Measurements from ENCODE around the gene TTC13. TPM values are rescaled to one million over a fixed set of nuclear protein-coding genes. Genes with fewer than 3 reads are reported as not detected.

The TTC13 gene
- total and polyA plus RNA-seq, 2 donors, result 18.7 to 32.9 TPM

DNA sequence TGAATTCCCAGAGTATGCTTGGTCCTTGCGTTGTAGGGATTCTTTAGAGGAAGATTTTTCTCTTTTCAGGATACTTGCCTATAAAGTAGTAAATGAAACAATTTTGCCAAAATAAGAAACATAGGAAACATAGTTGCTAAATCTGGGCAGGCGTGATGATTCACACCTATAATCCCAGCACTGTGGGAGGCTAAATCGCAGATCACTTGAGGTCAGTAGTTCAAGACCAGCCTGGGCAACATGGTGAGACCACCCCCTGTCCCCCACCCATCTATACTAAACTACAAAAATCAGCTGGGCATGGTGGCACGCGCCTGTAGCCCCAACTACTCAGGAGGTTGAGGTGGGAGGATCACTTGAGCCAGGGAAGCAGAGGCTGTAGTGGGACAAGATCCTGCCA is 5.2 kb upstream of the TTC13 start:
- Histone ChIP-seq H3K9me3 (ENCODE audit: control insufficient read depth in 2 of 2, insufficient read depth in 1 of 2, low read length in 1 of 2) (no peaks in the 10 kb centered on the region), H3K4me1 (ENCODE audit: control insufficient read depth in 2 of 2, insufficient read depth in 2 of 2, low read length in 2 of 2) (peaks cover 9 to 12% of the 10 kb centered on the region in 2 donors), H3K27ac (ENCODE audit: low read depth in 1 of 2, low read length in 1 of 2) (no peak overlapping the region), H3K27me3 (ENCODE audit: control insufficient read depth in 2 of 2, insufficient read depth in 1 of 2, low read length in 1 of 2) (no peaks in the 10 kb centered on the region), H3K36me3 (ENCODE audit: control insufficient read depth in 2 of 2, insufficient read depth in 2 of 2, low read length in 1 of 2) (peaks cover 0 to 23% of the 10 kb centered on the region in 2 donors), H3K4me3 (ENCODE audit: low read length in 2 of 2) (no peak overlapping the region)
- no peak for DNase-seq (ENCODE audit: low read depth in 6 of 9, low spot score in 9 of 9)
- WGBS, result 98% methylated on average over 5 of the region's 5 CpGs

DNA sequence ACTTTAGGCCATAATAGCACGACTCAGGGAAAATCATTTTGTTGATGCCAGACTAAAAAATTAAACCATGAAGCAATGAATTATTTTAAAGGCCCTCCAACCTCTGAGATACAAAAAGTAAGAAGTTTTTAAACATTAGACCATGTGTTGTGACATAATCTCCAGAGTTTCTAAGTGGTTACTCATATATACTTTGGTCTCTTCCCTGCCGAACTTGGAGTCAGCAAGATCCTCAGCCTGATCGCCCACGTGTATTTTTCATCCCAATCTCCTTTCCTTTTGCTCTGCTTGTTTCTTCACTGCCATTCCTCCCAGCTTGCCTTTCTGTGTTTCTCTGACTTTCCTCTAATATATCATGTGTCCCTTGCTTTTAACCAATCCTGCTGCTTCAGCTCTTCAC is 4.0 kb upstream of the TTC13 start:
- Histone ChIP-seq H3K4me3 (ENCODE audit: low read length in 2 of 2) (no peak overlapping the region), H3K27me3 (ENCODE audit: control insufficient read depth in 2 of 2, insufficient read depth in 1 of 2, low read length in 1 of 2) (no peaks in the 10 kb centered on the region), H3K4me1 (ENCODE audit: control insufficient read depth in 2 of 2, insufficient read depth in 2 of 2, low read length in 2 of 2) (peaks cover 11 to 15% of the 10 kb centered on the region in 2 donors), H3K9me3 (ENCODE audit: control insufficient read depth in 2 of 2, insufficient read depth in 1 of 2, low read length in 1 of 2) (no peaks in the 10 kb centered on the region), H3K36me3 (ENCODE audit: control insufficient read depth in 2 of 2, insufficient read depth in 2 of 2, low read length in 1 of 2) (peaks cover 0 to 23% of the 10 kb centered on the region in 2 donors), H3K27ac (ENCODE audit: low read depth in 1 of 2, low read length in 1 of 2) (no peak overlapping the region)
- DNase-seq (ENCODE audit: low read depth in 6 of 9, low spot score in 9 of 9), result no peak
- 97% methylated on average over 4 of the region's 4 CpGs for WGBS

DNA sequence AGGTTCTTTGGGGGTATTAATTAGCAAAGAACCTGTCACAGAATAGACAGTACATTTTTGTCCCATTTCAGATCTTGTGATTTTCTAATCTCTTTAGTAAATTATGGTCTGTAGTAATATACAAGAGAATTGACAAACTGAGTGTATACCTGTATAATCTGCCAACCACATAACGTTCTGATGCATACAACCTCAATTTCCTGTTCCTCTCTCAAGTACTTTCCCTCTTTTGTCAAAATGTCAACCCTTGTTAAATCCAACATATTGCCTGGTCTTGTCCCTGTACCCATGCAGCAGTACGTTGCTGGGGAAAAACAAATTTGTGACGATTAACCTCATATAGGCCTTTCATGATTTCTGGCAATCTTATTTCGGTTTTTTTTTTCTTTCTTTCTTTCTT is 1.3 kb upstream of the TTC13 start:
- H3K4me3 ChIP-seq (ENCODE audit: low read length in 2 of 2), result peak overlapping the region; percentile 88 to 94
- peaks cover 9 to 27% of the 10 kb centered on the region in 2 donors for H3K36me3 ChIP-seq (ENCODE audit: control insufficient read depth in 2 of 2, insufficient read depth in 2 of 2, low read length in 1 of 2)
- peak overlapping the region in 1 of 2 donors; percentile 82 for H3K27ac ChIP-seq (ENCODE audit: low read depth in 1 of 2, low read length in 1 of 2)
- 66% methylated on average over 4 of the region's 4 CpGs for WGBS
- no peaks in the 10 kb centered on the region for H3K9me3 ChIP-seq (ENCODE audit: control insufficient read depth in 2 of 2, insufficient read depth in 1 of 2, low read length in 1 of 2)
- peak in 4 of 9 donors; percentile 4 to 47 (median 22) for DNase-seq (ENCODE audit: low read depth in 6 of 9, low spot score in 9 of 9)
- H3K4me1 ChIP-seq (ENCODE audit: control insufficient read depth in 2 of 2, insufficient read depth in 2 of 2, low read length in 2 of 2), result peaks cover 26 to 36% of the 10 kb centered on the region in 2 donors
- no peaks in the 10 kb centered on the region for H3K27me3 ChIP-seq (ENCODE audit: control insufficient read depth in 2 of 2, insufficient read depth in 1 of 2, low read length in 1 of 2)

DNA sequence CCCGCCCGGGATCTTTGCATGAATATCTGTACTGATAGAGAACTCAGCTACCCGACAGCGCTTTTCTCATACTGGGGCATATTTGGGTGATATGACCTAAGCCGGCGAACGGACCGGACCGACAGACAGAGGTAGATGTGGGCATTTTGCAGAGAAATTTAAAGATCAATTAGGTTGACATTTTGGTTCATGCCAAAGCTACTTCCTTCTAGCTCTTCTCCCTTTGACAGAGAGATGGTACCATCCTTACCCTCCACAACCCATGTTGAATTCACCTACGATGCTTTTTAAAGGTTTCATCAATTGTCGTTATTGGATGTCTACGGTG is 692 bp upstream of the TTC13 start:
- Histone ChIP-seq H3K4me3 (ENCODE audit: low read length in 2 of 2) (peak overlapping the region; percentile 88 to 94), H3K27ac (ENCODE audit: low read depth in 1 of 2, low read length in 1 of 2) (peak overlapping the region; percentile 68 to 82), H3K4me1 (ENCODE audit: control insufficient read depth in 2 of 2, insufficient read depth in 2 of 2, low read length in 2 of 2) (peaks cover 26 to 36% of the 10 kb centered on the region in 2 donors), H3K27me3 (ENCODE audit: control insufficient read depth in 2 of 2, insufficient read depth in 1 of 2, low read length in 1 of 2) (no peaks in the 10 kb centered on the region), H3K36me3 (ENCODE audit: control insufficient read depth in 2 of 2, insufficient read depth in 2 of 2, low read length in 1 of 2) (peaks cover 9 to 27% of the 10 kb centered on the region in 2 donors), H3K9me3 (ENCODE audit: control insufficient read depth in 2 of 2, insufficient read depth in 1 of 2, low read length in 1 of 2) (no peaks in the 10 kb centered on the region)
- no peak for DNase-seq (ENCODE audit: low read depth in 6 of 9, low spot score in 9 of 9)
- WGBS, result 6% methylated on average over 12 of the region's 12 CpGs

DNA sequence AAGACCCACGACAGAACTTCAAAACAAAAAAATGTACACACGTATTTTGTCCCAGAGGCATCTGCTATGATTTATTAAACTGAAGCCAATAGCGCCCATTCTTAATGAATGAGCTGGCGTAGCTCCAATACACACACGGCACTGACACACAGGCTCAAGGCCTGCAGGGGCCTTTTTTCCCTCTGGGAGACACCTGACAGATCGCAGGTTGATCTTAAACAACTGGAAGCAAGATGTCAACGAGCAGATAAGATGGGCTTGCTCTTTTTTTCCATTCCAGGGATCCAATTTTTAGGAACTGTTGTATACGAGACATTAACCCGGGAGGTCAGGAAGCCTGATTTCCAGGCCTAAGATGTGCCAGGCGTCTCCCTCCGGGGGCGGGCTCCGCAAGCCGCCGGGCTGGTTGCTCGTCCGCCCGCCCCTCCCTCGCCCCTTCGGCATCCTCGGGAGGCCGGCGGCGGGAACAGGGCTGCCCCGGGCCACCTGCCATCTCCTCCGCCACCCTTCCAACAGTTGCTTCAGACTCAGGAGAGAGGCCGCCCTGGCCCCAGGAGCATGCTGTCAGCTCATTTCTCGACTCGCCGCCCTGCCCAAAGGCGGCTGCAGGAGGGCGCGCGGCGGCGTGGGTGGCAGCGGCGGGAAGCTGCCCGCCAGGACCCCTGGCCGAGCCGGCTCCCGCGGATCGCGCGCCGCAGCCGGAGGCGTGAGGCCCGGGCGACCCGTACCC is 735 bp downstream of the TTC13 start:
- peaks cover 33 to 42% of the 10 kb centered on the region in 2 donors for H3K4me1 ChIP-seq (ENCODE audit: control insufficient read depth in 2 of 2, insufficient read depth in 2 of 2, low read length in 2 of 2)
- peak in 4 of 9 donors; percentile 15 to 54 (median 20) for DNase-seq (ENCODE audit: low read depth in 6 of 9, low spot score in 9 of 9)
- peak overlapping the region; percentile 79 to 82 for H3K27ac ChIP-seq (ENCODE audit: low read depth in 1 of 2, low read length in 1 of 2)
- H3K9me3 ChIP-seq (ENCODE audit: control insufficient read depth in 2 of 2, insufficient read depth in 1 of 2, low read length in 1 of 2), result no peaks in the 10 kb centered on the region
- 2% methylated on average over 52 of the region's 52 CpGs for WGBS
- H3K27me3 ChIP-seq (ENCODE audit: control insufficient read depth in 2 of 2, insufficient read depth in 1 of 2, low read length in 1 of 2), result no peaks in the 10 kb centered on the region
- peak overlapping the region; percentile 88 to 94 for H3K4me3 ChIP-seq (ENCODE audit: low read length in 2 of 2)
- peaks cover 9 to 27% of the 10 kb centered on the region in 2 donors for H3K36me3 ChIP-seq (ENCODE audit: control insufficient read depth in 2 of 2, insufficient read depth in 2 of 2, low read length in 1 of 2)

DNA sequence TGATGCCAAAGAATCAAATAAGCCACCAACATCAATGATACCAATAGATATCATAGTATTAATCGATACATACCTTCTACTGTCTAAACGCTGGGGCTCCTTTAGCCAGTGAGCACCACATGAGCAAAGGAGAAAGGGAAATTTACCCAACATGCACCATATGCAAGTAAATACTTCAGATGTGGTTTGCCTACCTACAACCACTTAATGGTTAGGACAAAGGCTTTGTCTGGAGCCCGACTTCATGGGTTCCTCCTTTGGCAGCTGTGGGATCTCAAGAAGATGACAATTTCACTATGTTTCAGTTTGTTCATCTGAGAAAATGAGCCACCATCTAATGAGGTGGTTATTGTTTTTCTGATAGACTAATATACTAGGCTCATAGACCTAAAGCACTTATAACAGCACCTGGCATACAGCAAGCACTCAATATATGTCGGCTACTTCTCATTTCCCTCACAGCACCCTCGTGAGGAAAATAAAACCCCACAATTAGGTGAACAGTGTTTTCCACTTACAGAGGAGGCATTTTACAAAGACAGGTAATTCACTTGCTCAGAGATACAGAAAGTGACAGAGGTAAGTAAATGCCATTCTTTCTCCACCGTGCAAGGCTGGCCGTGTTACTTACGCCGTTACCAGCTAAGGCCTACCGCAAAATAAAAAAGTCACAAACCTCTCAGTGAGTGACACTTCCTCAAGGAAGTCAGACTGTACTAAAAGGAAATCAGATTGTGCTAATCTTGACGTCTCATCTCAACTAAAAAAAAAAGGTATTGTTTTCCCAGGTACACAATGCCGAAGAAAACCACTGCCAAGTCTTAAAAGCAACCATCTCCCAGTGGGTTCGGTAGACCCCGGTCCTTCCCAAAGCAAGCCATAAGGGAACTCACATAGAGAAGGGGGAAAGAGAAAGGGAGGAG is 1.6 kb downstream of the TTC13 start:
- Histone ChIP-seq H3K27ac (ENCODE audit: low read depth in 1 of 2, low read length in 1 of 2) (peak overlapping the region; percentile 74 to 79), H3K9me3 (ENCODE audit: control insufficient read depth in 2 of 2, insufficient read depth in 1 of 2, low read length in 1 of 2) (no peaks in the 10 kb centered on the region), H3K4me3 (ENCODE audit: low read length in 2 of 2) (peak overlapping the region; percentile 88 to 94), H3K27me3 (ENCODE audit: control insufficient read depth in 2 of 2, insufficient read depth in 1 of 2, low read length in 1 of 2) (no peaks in the 10 kb centered on the region), H3K36me3 (ENCODE audit: control insufficient read depth in 2 of 2, insufficient read depth in 2 of 2, low read length in 1 of 2) (peaks cover 9 to 20% of the 10 kb centered on the region in 2 donors), H3K4me1 (ENCODE audit: control insufficient read depth in 2 of 2, insufficient read depth in 2 of 2, low read length in 2 of 2) (peaks cover 38 to 49% of the 10 kb centered on the region in 2 donors)
- 17% methylated on average over 14 of the region's 14 CpGs for WGBS
- peak in 5 of 9 donors; percentile 25 to 70 (median 48) for DNase-seq (ENCODE audit: low read depth in 6 of 9, low spot score in 9 of 9)

DNA sequence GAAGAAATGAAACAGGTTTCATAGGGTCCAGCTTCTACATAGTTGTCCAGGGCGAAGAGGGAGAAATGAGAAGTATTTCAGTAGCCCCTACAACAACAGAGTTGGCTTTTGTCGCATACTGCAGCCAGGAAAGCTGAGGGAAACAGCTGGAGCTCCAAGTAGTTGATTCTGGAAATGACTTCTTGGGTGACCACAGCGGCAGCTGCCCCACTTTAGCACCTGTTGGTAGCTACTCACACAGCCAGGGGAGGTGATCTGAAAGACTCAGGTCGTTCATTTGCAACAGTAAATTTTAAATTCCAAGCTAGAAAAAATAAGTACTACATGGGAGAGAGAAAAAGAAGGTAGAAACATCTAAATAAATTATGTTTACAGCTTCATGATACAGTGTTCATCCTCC is 2.3 kb downstream of the TTC13 start:
- Histone ChIP-seq H3K9me3 (ENCODE audit: control insufficient read depth in 2 of 2, insufficient read depth in 1 of 2, low read length in 1 of 2) (no peaks in the 10 kb centered on the region), H3K4me3 (ENCODE audit: low read length in 2 of 2) (no peak overlapping the region), H3K36me3 (ENCODE audit: control insufficient read depth in 2 of 2, insufficient read depth in 2 of 2, low read length in 1 of 2) (peaks cover 9 to 13% of the 10 kb centered on the region in 2 donors), H3K27me3 (ENCODE audit: control insufficient read depth in 2 of 2, insufficient read depth in 1 of 2, low read length in 1 of 2) (no peaks in the 10 kb centered on the region), H3K4me1 (ENCODE audit: control insufficient read depth in 2 of 2, insufficient read depth in 2 of 2, low read length in 2 of 2) (peaks cover 41 to 52% of the 10 kb centered on the region in 2 donors), H3K27ac (ENCODE audit: low read depth in 1 of 2, low read length in 1 of 2) (no peak overlapping the region)
- DNase-seq (ENCODE audit: low read depth in 6 of 9, low spot score in 9 of 9), result peak in 1 of 9 donors; percentile 4
- WGBS, result 84% methylated on average over 4 of the region's 4 CpGs

DNA sequence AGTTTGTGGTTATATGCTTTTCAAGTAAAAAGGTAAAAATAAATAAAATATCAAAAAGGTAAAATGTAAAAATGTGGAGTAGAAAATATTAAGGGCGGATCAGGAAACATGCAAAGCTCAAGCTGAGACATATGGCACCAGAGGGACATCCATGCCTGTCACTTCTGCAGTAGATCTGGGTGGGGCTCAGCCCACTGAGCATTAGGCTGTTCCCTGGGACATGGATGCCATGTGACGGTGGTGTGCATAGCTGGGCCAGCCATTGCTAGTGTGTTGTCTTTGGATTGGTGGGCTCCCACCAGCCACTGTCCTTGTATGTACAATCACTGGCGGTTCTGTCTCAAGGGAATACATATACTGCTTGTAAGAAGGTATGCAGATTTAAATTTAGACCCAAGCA is 3.0 kb downstream of the TTC13 start:
- Histone ChIP-seq H3K36me3 (ENCODE audit: control insufficient read depth in 2 of 2, insufficient read depth in 2 of 2, low read length in 1 of 2) (peaks cover 9% of the 10 kb centered on the region in 2 donors), H3K27ac (ENCODE audit: low read depth in 1 of 2, low read length in 1 of 2) (no peak overlapping the region), H3K4me1 (ENCODE audit: control insufficient read depth in 2 of 2, insufficient read depth in 2 of 2, low read length in 2 of 2) (peaks cover 41 to 52% of the 10 kb centered on the region in 2 donors), H3K27me3 (ENCODE audit: control insufficient read depth in 2 of 2, insufficient read depth in 1 of 2, low read length in 1 of 2) (no peaks in the 10 kb centered on the region), H3K9me3 (ENCODE audit: control insufficient read depth in 2 of 2, insufficient read depth in 1 of 2, low read length in 1 of 2) (no peaks in the 10 kb centered on the region), H3K4me3 (ENCODE audit: low read length in 2 of 2) (no peak overlapping the region)
- WGBS, result 99% methylated on average over 3 of the region's 3 CpGs
- no peak for DNase-seq (ENCODE audit: low read depth in 6 of 9, low spot score in 9 of 9)

DNA sequence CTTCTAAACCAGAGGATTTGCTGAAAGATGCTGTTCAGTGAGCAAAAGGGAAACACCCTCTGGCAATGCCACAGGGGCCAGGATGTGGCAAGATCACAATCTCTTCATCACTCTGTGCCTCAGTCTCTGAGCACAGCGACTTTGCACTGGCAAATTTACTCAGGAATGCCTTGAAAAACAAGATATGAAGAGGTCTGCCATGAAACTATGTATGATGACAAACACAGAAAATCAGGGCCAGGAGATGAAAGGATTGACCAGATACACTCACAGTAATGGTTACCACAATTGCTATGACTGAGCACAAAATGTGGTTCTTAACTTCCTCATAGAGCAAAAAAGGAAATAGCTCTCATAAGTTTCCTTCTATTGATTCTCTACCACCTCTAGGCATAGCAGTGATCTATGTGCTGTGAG is 5.8 kb downstream of the TTC13 start:
- peak overlapping the region; percentile 42 to 69 for H3K27ac ChIP-seq (ENCODE audit: low read depth in 1 of 2, low read length in 1 of 2)
- 3% methylated on average over 1 of the region's 1 CpG for WGBS
- H3K4me3 ChIP-seq (ENCODE audit: low read length in 2 of 2), result no peak overlapping the region
- H3K4me1 ChIP-seq (ENCODE audit: control insufficient read depth in 2 of 2, insufficient read depth in 2 of 2, low read length in 2 of 2), result peaks cover 35 to 42% of the 10 kb centered on the region in 2 donors
- H3K9me3 ChIP-seq (ENCODE audit: control insufficient read depth in 2 of 2, insufficient read depth in 1 of 2, low read length in 1 of 2), result no peaks in the 10 kb centered on the region
- peaks cover 12 to 16% of the 10 kb centered on the region in 2 donors for H3K36me3 ChIP-seq (ENCODE audit: control insufficient read depth in 2 of 2, insufficient read depth in 2 of 2, low read length in 1 of 2)
- H3K27me3 ChIP-seq (ENCODE audit: control insufficient read depth in 2 of 2, insufficient read depth in 1 of 2, low read length in 1 of 2), result no peaks in the 10 kb centered on the region
- peak in 8 of 9 donors; percentile 56 to 91 (median 74) for DNase-seq (ENCODE audit: low read depth in 6 of 9, low spot score in 9 of 9)

All from thymus (tissue), 11 donors.